K562 (cell line): ENCODE data around the gene RAB25. TPM values are rescaled to one million over a fixed set of nuclear protein-coding genes. Genes with fewer than 3 reads are reported as not detected.

Experiments
- FOXJ2 ChIP-seq: fragments of 200-800 bp; sonication (Bioruptor generic); IDR thresholded peaks from 2 replicates; pipeline ENCODE4 v1.6.1; 2016; ENCODE audit warnings: missing genetic modification characterization, missing compliant biosample characterization
- JUN ChIP-seq, 2 experiments: sonication (generic) in 1 of 2; formaldehyde crosslinking in 1 of 2; IDR thresholded peaks; 2 replicates each; pipeline versions ENCODE4 v1.6.1 to v1.8.0; 2012 to 2022; ENCODE audit warnings: borderline replicate concordance in 2 of 2, mild to moderate bottlenecking in 2 of 2, improper control_type of control experiment in 1 of 2, low read depth in 1 of 2, low read length in 1 of 2, missing genetic modification reagents in 1 of 2
- MAFK ChIP-seq: IDR thresholded peaks from 2 replicates; pipeline ENCODE4 v1.6.1; 2011; ENCODE audit warnings: low read length, improper control_type of control experiment
- NCOA4 ChIP-seq: fragments of 450-650 bp; IDR thresholded peaks from 2 replicates; pipeline ENCODE4 v1.6.1; 2018; ENCODE audit warnings: mild to moderate bottlenecking; ENCODE audit not compliant: partially characterized antibody
- PML ChIP-seq: IDR thresholded peaks from 2 replicates; pipeline ENCODE4 v1.6.1; 2012; ENCODE audit warnings: low read length, inconsistent platforms
- THRAP3 ChIP-seq: fragments of 450-650 bp; IDR thresholded peaks from 2 replicates; pipeline ENCODE4 v1.6.1; 2016; ENCODE audit warnings: mild to moderate bottlenecking, inconsistent platforms, borderline replicate concordance
- ZMIZ1 ChIP-seq, 2 experiments: fragments of 150-350 bp in 1 of 2; IDR thresholded peaks; 2 replicates each; pipeline ENCODE4 v1.6.1; 2012 to 2016; ENCODE audit warnings: low read depth in 2 of 2, low read length in 2 of 2, mild to moderate bottlenecking in 1 of 2, moderate library complexity in 1 of 2
- ZNF121 ChIP-seq: sonication (generic); formaldehyde crosslinking; conservative IDR thresholded peaks from 2 replicates; pipeline ENCODE4 v1.8.0; 2022; ENCODE audit warnings: missing genetic modification reagents
- ZNF282 ChIP-seq: sonication (generic); formaldehyde crosslinking; IDR thresholded peaks from 2 replicates; pipeline ENCODE4 v1.8.1; 2023; ENCODE audit warnings: missing genetic modification reagents
- ZNF444 ChIP-seq: fragments of 250-450 bp; sonication (Bioruptor Pico); IDR thresholded peaks from 2 replicates; pipeline ENCODE4 v1.4.0; 2020; ENCODE audit warnings: mild to moderate bottlenecking, moderate library complexity
- ZNF75A ChIP-seq: fragments of 450-650 bp; formaldehyde crosslinking; IDR thresholded peaks from 2 replicates; pipeline ENCODE4 v1.4.0; 2020; ENCODE audit warnings: mild to moderate bottlenecking
- polyA plus RNA-seq, 8 experiments: library from polyadenylated mRNA; depleted of rRNA in 4 of 8; stranded (reverse) in 5 of 8; unstranded in 3 of 8; fragments of >200 nt; fragmentation: Nextera tagmentation in 2 of 8; fragmentation: Illumina TruSeq in 1 of 8; extraction: Ambion mirVana in 2 of 8; extraction: Trizol in 1 of 8; gene quantifications; 2 replicates each; pipeline versions ENCODE4 v1.2.1 to v1.2.3, GENCODE V29; 2011 to 2014; ENCODE audit warnings: inconsistent platforms in 1 of 8, missing spikeins in 1 of 8
- total RNA-seq, 7 experiments: library from RNA; depleted of rRNA in 6 of 7; stranded (reverse); fragments of >200 nt in 6 of 7; fragmentation: Illumina TruSeq in 2 of 7; extraction: Trizol in 2 of 7; gene quantifications; 2 replicates each; pipeline versions ENCODE4 v1.2.1 to v1.2.3, GENCODE V29; 2011 to 2021; ENCODE audit warnings: low replicate concordance in 1 of 7
- TF ChIP-seq, protein P1 (sequence below): IDR thresholded peaks from 2 replicates; pipeline ENCODE4 v1.6.1; 2012; ENCODE audit warnings: low read depth, low read length, improper control_type of control experiment, borderline replicate concordance
- TF ChIP-seq, protein P2 (sequence below), 2 experiments: fragments of 450-650 bp; IDR thresholded peaks; 2 replicates each; pipeline ENCODE4 v1.6.1; 2018; ENCODE audit warnings: mild to moderate bottlenecking in 2 of 2, low read depth in 1 of 2; ENCODE audit not compliant: partially characterized antibody in 2 of 2
- TF ChIP-seq, protein P3 (sequence below): sonication (generic); formaldehyde crosslinking; IDR thresholded peaks from 2 replicates; pipeline ENCODE4 v1.8.0; 2022; ENCODE audit warnings: missing genetic modification reagents, mild to moderate bottlenecking, borderline replicate concordance

RAB25 gene
- total and polyA plus RNA-seq, 9 of the 15 experiments (the other 6 are each of a cell fraction or from before 2014, with no cell fraction given), result 0.10 to 0.27 (median 0.13) TPM; not detected in 6

DNA sequence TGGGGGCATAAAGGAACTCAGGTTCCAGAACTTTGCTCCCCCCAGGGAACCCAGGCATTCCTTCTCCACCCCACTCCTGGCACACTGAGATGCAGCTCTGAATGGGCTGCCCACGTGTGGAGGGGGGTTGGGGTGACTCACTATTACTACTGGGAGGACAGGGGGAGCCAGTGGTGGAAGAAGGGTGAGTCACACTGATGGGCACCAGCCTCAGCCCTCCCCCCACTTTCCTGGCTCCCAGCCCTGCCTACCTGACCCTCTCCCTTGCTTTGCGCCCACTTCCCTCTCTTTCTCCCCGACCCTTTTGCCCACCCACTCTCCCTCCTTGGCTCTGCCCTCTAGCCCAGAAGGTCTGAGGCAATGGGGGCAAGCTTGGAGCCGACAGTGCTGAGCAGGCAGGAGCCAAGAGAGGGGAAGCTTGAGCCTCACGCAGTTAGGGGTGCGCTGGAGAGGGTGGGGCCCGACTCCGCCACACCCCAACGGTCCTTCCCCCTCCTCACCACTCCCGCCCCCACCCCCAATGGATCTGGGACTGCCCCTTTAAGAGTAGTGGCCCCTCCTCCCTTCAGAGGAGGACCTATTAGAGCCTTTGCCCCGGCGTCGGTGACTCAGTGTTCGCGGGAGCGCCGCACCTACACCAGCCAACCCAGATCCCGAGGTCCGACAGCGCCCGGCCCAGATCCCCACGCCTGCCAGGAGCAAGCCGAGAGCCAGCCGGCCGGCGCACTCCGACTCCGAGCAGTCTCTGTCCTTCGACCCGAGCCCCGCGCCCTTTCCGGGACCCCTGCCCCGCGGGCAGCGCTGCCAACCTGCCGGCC is 53.4 kb downstream of the RAB25 start, which contains the start of gene LMNA (continued):
- no peak for TF ChIP-seq ZNF444 (CRISPR knock-in tag)
- TF ChIP-seq FOXJ2 (tag), result no peak
- TF ChIP-seq, protein P1, sequence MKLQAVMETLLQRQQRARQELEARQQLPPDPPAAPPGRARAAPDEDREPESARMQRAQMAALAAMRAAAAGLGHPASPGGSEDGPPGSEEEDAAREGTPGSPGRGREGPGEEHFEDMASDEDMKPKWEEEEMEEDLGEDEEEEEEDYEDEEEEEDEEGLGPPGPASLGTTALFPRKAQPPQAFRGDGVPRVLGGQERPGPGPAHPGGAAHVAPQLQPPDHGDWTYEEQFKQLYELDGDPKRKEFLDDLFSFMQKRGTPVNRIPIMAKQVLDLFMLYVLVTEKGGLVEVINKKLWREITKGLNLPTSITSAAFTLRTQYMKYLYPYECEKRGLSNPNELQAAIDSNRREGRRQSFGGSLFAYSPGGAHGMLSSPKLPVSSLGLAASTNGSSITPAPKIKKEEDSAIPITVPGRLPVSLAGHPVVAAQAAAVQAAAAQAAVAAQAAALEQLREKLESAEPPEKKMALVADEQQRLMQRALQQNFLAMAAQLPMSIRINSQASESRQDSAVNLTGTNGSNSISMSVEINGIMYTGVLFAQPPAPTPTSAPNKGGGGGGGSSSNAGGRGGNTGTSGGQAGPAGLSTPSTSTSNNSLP, result no peak
- no peak for TF ChIP-seq ZNF282 (CRISPR knock-in tag)
- peak; percentile 97 for TF ChIP-seq JUN (IDR thresholded peaks at IDR 0.05; ENCODE audit: borderline replicate concordance, low read depth, low read length)
- peak; percentile 63; the same call in 1 of the 2 replicates for TF ChIP-seq JUN (CRISPR knock-in tag; IDR thresholded peaks at IDR 0.05; ENCODE audit: borderline replicate concordance)
- 0 out of 2 replicates have a peak, but pooled peaks have one; percentile 10 for TF ChIP-seq PML
- TF ChIP-seq, protein P2, sequence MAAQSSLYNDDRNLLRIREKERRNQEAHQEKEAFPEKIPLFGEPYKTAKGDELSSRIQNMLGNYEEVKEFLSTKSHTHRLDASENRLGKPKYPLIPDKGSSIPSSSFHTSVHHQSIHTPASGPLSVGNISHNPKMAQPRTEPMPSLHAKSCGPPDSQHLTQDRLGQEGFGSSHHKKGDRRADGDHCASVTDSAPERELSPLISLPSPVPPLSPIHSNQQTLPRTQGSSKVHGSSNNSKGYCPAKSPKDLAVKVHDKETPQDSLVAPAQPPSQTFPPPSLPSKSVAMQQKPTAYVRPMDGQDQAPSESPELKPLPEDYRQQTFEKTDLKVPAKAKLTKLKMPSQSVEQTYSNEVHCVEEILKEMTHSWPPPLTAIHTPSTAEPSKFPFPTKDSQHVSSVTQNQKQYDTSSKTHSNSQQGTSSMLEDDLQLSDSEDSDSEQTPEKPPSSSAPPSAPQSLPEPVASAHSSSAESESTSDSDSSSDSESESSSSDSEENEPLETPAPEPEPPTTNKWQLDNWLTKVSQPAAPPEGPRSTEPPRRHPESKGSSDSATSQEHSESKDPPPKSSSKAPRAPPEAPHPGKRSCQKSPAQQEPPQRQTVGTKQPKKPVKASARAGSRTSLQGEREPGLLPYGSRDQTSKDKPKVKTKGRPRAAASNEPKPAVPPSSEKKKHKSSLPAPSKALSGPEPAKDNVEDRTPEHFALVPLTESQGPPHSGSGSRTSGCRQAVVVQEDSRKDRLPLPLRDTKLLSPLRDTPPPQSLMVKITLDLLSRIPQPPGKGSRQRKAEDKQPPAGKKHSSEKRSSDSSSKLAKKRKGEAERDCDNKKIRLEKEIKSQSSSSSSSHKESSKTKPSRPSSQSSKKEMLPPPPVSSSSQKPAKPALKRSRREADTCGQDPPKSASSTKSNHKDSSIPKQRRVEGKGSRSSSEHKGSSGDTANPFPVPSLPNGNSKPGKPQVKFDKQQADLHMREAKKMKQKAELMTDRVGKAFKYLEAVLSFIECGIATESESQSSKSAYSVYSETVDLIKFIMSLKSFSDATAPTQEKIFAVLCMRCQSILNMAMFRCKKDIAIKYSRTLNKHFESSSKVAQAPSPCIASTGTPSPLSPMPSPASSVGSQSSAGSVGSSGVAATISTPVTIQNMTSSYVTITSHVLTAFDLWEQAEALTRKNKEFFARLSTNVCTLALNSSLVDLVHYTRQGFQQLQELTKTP (IDR thresholded peaks at IDR 0.05; ENCODE audit: low read depth in 1 of 2, partially characterized antibody in 2 of 2), result peak in 1 of 2 experiments; percentile 88
- TF ChIP-seq MAFK, result no peak
- no peak for TF ChIP-seq ZNF121
- TF ChIP-seq, protein P3, sequence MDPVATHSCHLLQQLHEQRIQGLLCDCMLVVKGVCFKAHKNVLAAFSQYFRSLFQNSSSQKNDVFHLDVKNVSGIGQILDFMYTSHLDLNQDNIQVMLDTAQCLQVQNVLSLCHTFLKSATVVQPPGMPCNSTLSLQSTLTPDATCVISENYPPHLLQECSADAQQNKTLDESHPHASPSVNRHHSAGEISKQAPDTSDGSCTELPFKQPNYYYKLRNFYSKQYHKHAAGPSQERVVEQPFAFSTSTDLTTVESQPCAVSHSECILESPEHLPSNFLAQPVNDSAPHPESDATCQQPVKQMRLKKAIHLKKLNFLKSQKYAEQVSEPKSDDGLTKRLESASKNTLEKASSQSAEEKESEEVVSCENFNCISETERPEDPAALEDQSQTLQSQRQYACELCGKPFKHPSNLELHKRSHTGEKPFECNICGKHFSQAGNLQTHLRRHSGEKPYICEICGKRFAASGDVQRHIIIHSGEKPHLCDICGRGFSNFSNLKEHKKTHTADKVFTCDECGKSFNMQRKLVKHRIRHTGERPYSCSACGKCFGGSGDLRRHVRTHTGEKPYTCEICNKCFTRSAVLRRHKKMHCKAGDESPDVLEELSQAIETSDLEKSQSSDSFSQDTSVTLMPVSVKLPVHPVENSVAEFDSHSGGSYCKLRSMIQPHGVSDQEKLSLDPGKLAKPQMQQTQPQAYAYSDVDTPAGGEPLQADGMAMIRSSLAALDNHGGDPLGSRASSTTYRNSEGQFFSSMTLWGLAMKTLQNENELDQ (CRISPR knock-in tag), result no peak
- TF ChIP-seq NCOA4, result no peak
- no peak for TF ChIP-seq ZMIZ1 (IDR thresholded peaks at IDR 0.05; ENCODE audit: low read depth in 2 of 2, low read length in 2 of 2)
- TF ChIP-seq ZNF75A (CRISPR knock-in tag), result no peak
- no peak for TF ChIP-seq THRAP3
